ENCODE data around the gene DENND1A.

Gene DENND1A

GRCh38 chr9:123353041-123353440, 576.9 kb downstream of the DENND1A start:
- DNase-seq = no peak
- peaks cover 20% of the 10 kb centered on the region for H3K27me3 Mint-ChIP-seq
- no peaks in the 10 kb centered on the region for H3K9me3 Mint-ChIP-seq
- H3K4me3 Mint-ChIP-seq = no peak overlapping the region
- H3K27ac Mint-ChIP-seq = no peak overlapping the region
- ATAC-seq = no peak
- H3K4me1 Mint-ChIP-seq = peaks cover 7% of the 10 kb centered on the region

GRCh38 chr9:123350590-123351310, 579.2 kb downstream of the DENND1A start:
- no peak for DNase-seq
- ATAC-seq = no peak
- H3K27ac Mint-ChIP-seq = peak overlapping the region in 1 of 2 donors; percentile 49

GRCh38 chr9:123349691-123350480, 580.0 kb downstream of the DENND1A start:
- Mint-ChIP-seq H3K9me3 (no peaks in the 10 kb centered on the region), H3K27ac (no peak overlapping the region), H3K4me1 (peaks cover 7% of the 10 kb centered on the region), H3K27me3 (peaks cover 20% of the 10 kb centered on the region), H3K4me3 (no peak overlapping the region)
- DNase-seq (peak; percentile 69 to 77), ATAC-seq (peak; percentile 77)

More at GRCh38 chr9:123350590-123351310, 579.2 kb downstream of the DENND1A start:
- H3K4me3 Mint-ChIP-seq = no peak overlapping the region
- peaks cover 7% of the 10 kb centered on the region for H3K4me1 Mint-ChIP-seq
- peaks cover 20% of the 10 kb centered on the region for H3K27me3 Mint-ChIP-seq
- H3K9me3 Mint-ChIP-seq = no peaks in the 10 kb centered on the region

GRCh38 chr9:123349033-123349432, 580.9 kb downstream of the DENND1A start:
- H3K27ac Mint-ChIP-seq = no peak overlapping the region
- ATAC-seq = no peak

GRCh38 chr9:123348317-123348992, 581.5 kb downstream of the DENND1A start:
- Mint-ChIP-seq H3K27ac (no peak overlapping the region), H3K4me1 (no peaks in the 10 kb centered on the region), H3K4me3 (no peak overlapping the region), H3K27me3 (peaks cover 20% of the 10 kb centered on the region), H3K9me3 (no peaks in the 10 kb centered on the region)
- DNase-seq (no peak), ATAC-seq (no peak)

More at GRCh38 chr9:123349033-123349432, 580.9 kb downstream of the DENND1A start:
- Mint-ChIP-seq H3K27me3 (peaks cover 20% of the 10 kb centered on the region), H3K9me3 (no peaks in the 10 kb centered on the region), H3K4me3 (no peak overlapping the region), H3K4me1 (peaks cover 3% of the 10 kb centered on the region)
- no peak for DNase-seq

- no peak for DNase-seq
- H3K9me3 Mint-ChIP-seq = no peaks in the 10 kb centered on the region
- H3K27ac Mint-ChIP-seq = no peak overlapping the region
- peaks cover 13% of the 10 kb centered on the region for H3K27me3 Mint-ChIP-seq
- H3K4me3 Mint-ChIP-seq = no peak overlapping the region
- ATAC-seq = no peak
- no peaks in the 10 kb centered on the region for H3K4me1 Mint-ChIP-seq
These were observed 582.5 kb downstream of the DENND1A start for GRCh38 chr9:123347289-123348060.

GRCh38 chr9:123346826-123347225, 583.1 kb downstream of the DENND1A start:
- no peak for ATAC-seq
- peaks cover 10% of the 10 kb centered on the region for H3K27me3 Mint-ChIP-seq
- no peak for DNase-seq
- no peak overlapping the region for H3K4me3 Mint-ChIP-seq
- H3K9me3 Mint-ChIP-seq = no peaks in the 10 kb centered on the region
- peaks cover 5% of the 10 kb centered on the region for H3K4me1 Mint-ChIP-seq
- no peak overlapping the region for H3K27ac Mint-ChIP-seq

GRCh38 chr9:123346026-123346425, 583.9 kb downstream of the DENND1A start:
- Mint-ChIP-seq H3K4me1 (peaks cover 12% of the 10 kb centered on the region), H3K4me3 (no peak overlapping the region), H3K9me3 (no peaks in the 10 kb centered on the region), H3K27me3 (peaks cover 9% of the 10 kb centered on the region), H3K27ac (no peak overlapping the region)
- ATAC-seq (no peak), DNase-seq (no peak)

- Mint-ChIP-seq H3K9me3 (no peaks in the 10 kb centered on the region), H3K4me3 (no peak overlapping the region), H3K4me1 (peaks cover 17% of the 10 kb centered on the region), H3K27ac (no peak overlapping the region), H3K27me3 (peaks cover 4% of the 10 kb centered on the region)
- DNase-seq = no peak
- no peak for ATAC-seq
These were observed 584.4 kb downstream of the DENND1A start for GRCh38 chr9:123345567-123345955.

GRCh38 chr9:123344192-123344949, 585.6 kb downstream of the DENND1A start:
- Mint-ChIP-seq H3K4me3 (no peak overlapping the region), H3K27me3 (no peaks in the 10 kb centered on the region), H3K27ac (no peak overlapping the region), H3K4me1 (peaks cover 29% of the 10 kb centered on the region), H3K9me3 (no peaks in the 10 kb centered on the region)
- DNase-seq (no peak), ATAC-seq (no peak)

GRCh38 chr9:123343443-123344191, 586.3 kb downstream of the DENND1A start:
- ATAC-seq = no peak

GRCh38 chr9:123342247-123342646, 587.7 kb downstream of the DENND1A start:
- Mint-ChIP-seq H3K27me3 (no peaks in the 10 kb centered on the region), H3K4me1 (peaks cover 46% of the 10 kb centered on the region), H3K4me3 (no peak overlapping the region), H3K9me3 (no peaks in the 10 kb centered on the region), H3K27ac (no peak overlapping the region)
- ATAC-seq (no peak), DNase-seq (no peak)

More at GRCh38 chr9:123343443-123344191, 586.3 kb downstream of the DENND1A start:
- Mint-ChIP-seq H3K9me3 (no peaks in the 10 kb centered on the region), H3K27me3 (no peaks in the 10 kb centered on the region), H3K4me3 (no peak overlapping the region), H3K27ac (no peak overlapping the region), H3K4me1 (peaks cover 36% of the 10 kb centered on the region)
- DNase-seq = no peak

- Mint-ChIP-seq H3K4me3 (no peak overlapping the region), H3K9me3 (no peaks in the 10 kb centered on the region), H3K4me1 (peaks cover 46% of the 10 kb centered on the region), H3K27ac (no peak overlapping the region), H3K27me3 (no peaks in the 10 kb centered on the region)
- no peak for DNase-seq
- no peak for ATAC-seq
These were observed 588.1 kb downstream of the DENND1A start for GRCh38 chr9:123341816-123342215.
